Measurements from ENCODE around the gene MARVELD2.

Gene MARVELD2

GRCh38 chr5:69372394-69372793 lies 42.5 kb upstream of the MARVELD2 start:
- CTCF ChIA-PET, result no interaction called here
- POLR2A ChIA-PET, result interaction anchor here (0.5 to 1.3 kb wide), 2 partner anchors 38 to 279 kb away, joined by 3 read pairs; partner anchors contain the start of gene SLC30A5
- no peak for TF ChIP-seq FOXK2 (IDR thresholded peaks at IDR 0.05)
- no peak for TF ChIP-seq LEF1 (IDR thresholded peaks at IDR 0.05; ENCODE audit: borderline replicate concordance)
- TF ChIP-seq PKNOX1 (IDR thresholded peaks at IDR 0.05), result no peak
- no peak for TF ChIP-seq FOXM1 (IDR thresholded peaks at IDR 0.05; ENCODE audit: borderline replicate concordance)
- TF ChIP-seq FOXA1 (IDR thresholded peaks at IDR 0.05), result no peak
- no peak for TF ChIP-seq SUZ12 (IDR thresholded peaks at IDR 0.05)
- no peak for TF ChIP-seq TARDBP (IDR thresholded peaks at IDR 0.05)
- TF ChIP-seq CTBP1 (IDR thresholded peaks at IDR 0.05; ENCODE audit: borderline replicate concordance), result no peak
- TF ChIP-seq ELF4 (IDR thresholded peaks at IDR 0.05), result no peak
- no peak for TF ChIP-seq L3MBTL2 (conservative IDR thresholded peaks at IDR 0.05)
- TF ChIP-seq SP1 (IDR thresholded peaks at IDR 0.05), result no peak
- no peak for TF ChIP-seq BHLHE40 (IDR thresholded peaks at IDR 0.05; ENCODE audit: borderline replicate concordance)
- TF ChIP-seq ZNF384 (IDR thresholded peaks at IDR 0.05), result no peak
- no peak for TF ChIP-seq NFRKB (IDR thresholded peaks at IDR 0.05)
- no peak for TF ChIP-seq ARNT (IDR thresholded peaks at IDR 0.05)
- no peak for TF ChIP-seq HDGF (IDR thresholded peaks at IDR 0.05; ENCODE audit: borderline replicate concordance)
- no peak for DNase-seq (ENCODE audit: extremely low spot score)

GRCh38 chr5:69374911-69375446 lies 39.9 kb upstream of the MARVELD2 start:
- CTCF ChIA-PET, result no interaction called here
- TF ChIP-seq ELF4 (IDR thresholded peaks at IDR 0.05) (no peak), L3MBTL2 (conservative IDR thresholded peaks at IDR 0.05) (no peak), FOXK2 (IDR thresholded peaks at IDR 0.05) (no peak), NFRKB (IDR thresholded peaks at IDR 0.05) (no peak), ARNT (IDR thresholded peaks at IDR 0.05) (no peak), LEF1 (IDR thresholded peaks at IDR 0.05; ENCODE audit: borderline replicate concordance) (no peak), PKNOX1 (IDR thresholded peaks at IDR 0.05) (no peak), SP1 (IDR thresholded peaks at IDR 0.05) (no peak), ZNF384 (IDR thresholded peaks at IDR 0.05) (no peak), TARDBP (IDR thresholded peaks at IDR 0.05) (no peak)
- POLR2A ChIA-PET, result no interaction called here
- no peak for DNase-seq (ENCODE audit: extremely low spot score)

- CTCF ChIA-PET, result no interaction called here
- TF ChIP-seq ZNF384 (IDR thresholded peaks at IDR 0.05) (no peak), BHLHE40 (IDR thresholded peaks at IDR 0.05; ENCODE audit: borderline replicate concordance) (no peak), FOXA1 (IDR thresholded peaks at IDR 0.05) (no peak), SUZ12 (IDR thresholded peaks at IDR 0.05) (no peak), ELF4 (IDR thresholded peaks at IDR 0.05) (no peak), SP1 (IDR thresholded peaks at IDR 0.05) (no peak), NFRKB (IDR thresholded peaks at IDR 0.05) (no peak), HDGF (IDR thresholded peaks at IDR 0.05; ENCODE audit: borderline replicate concordance) (no peak), LEF1 (IDR thresholded peaks at IDR 0.05; ENCODE audit: borderline replicate concordance) (no peak), FOXM1 (IDR thresholded peaks at IDR 0.05; ENCODE audit: borderline replicate concordance) (no peak), TARDBP (IDR thresholded peaks at IDR 0.05) (no peak)
- no peak for DNase-seq (ENCODE audit: extremely low spot score)
- POLR2A ChIA-PET, result interaction anchor here (1.1 kb wide), 1 partner anchor 8 kb away, joined by 3 read pairs; the partner anchor contains the start of gene RAD17
Measured at GRCh38 chr5:69378376-69378775, 36.5 kb upstream of the MARVELD2 start.

GRCh38 chr5:69404659-69405330 lies 10.1 kb upstream of the MARVELD2 start:
- DNase-seq (ENCODE audit: extremely low spot score), result no peak
- TF ChIP-seq SUZ12 (IDR thresholded peaks at IDR 0.05) (no peak), CTBP1 (IDR thresholded peaks at IDR 0.05; ENCODE audit: borderline replicate concordance) (no peak), TARDBP (IDR thresholded peaks at IDR 0.05) (no peak), L3MBTL2 (conservative IDR thresholded peaks at IDR 0.05) (no peak), BHLHE40 (IDR thresholded peaks at IDR 0.05; ENCODE audit: borderline replicate concordance) (no peak), NFRKB (IDR thresholded peaks at IDR 0.05) (no peak), FOXA1 (IDR thresholded peaks at IDR 0.05) (no peak), FOXM1 (IDR thresholded peaks at IDR 0.05; ENCODE audit: borderline replicate concordance) (no peak), PKNOX1 (IDR thresholded peaks at IDR 0.05) (no peak), LEF1 (IDR thresholded peaks at IDR 0.05; ENCODE audit: borderline replicate concordance) (no peak), SP1 (IDR thresholded peaks at IDR 0.05) (no peak), ARNT (IDR thresholded peaks at IDR 0.05) (no peak), ZNF384 (IDR thresholded peaks at IDR 0.05) (no peak), HDGF (IDR thresholded peaks at IDR 0.05; ENCODE audit: borderline replicate concordance) (no peak), ELF4 (IDR thresholded peaks at IDR 0.05) (no peak), FOXK2 (IDR thresholded peaks at IDR 0.05) (no peak)
- ChIA-PET POLR2A (no interaction called here), CTCF (no interaction called here)

- DNase-seq (ENCODE audit: extremely low spot score), result peak; percentile 27
- TF ChIP-seq ZNF384 (IDR thresholded peaks at IDR 0.05) (no peak), ELF4 (IDR thresholded peaks at IDR 0.05) (no peak), CTBP1 (IDR thresholded peaks at IDR 0.05; ENCODE audit: borderline replicate concordance) (no peak), ARNT (IDR thresholded peaks at IDR 0.05) (no peak), SUZ12 (IDR thresholded peaks at IDR 0.05) (no peak), BHLHE40 (IDR thresholded peaks at IDR 0.05; ENCODE audit: borderline replicate concordance) (no peak), FOXK2 (IDR thresholded peaks at IDR 0.05) (no peak), HDGF (IDR thresholded peaks at IDR 0.05; ENCODE audit: borderline replicate concordance) (no peak), FOXM1 (IDR thresholded peaks at IDR 0.05; ENCODE audit: borderline replicate concordance) (no peak), L3MBTL2 (conservative IDR thresholded peaks at IDR 0.05) (no peak), PKNOX1 (IDR thresholded peaks at IDR 0.05) (no peak), FOXA1 (IDR thresholded peaks at IDR 0.05) (no peak), TARDBP (IDR thresholded peaks at IDR 0.05) (no peak), SP1 (IDR thresholded peaks at IDR 0.05) (no peak)
- ChIA-PET CTCF (no interaction called here), POLR2A (no interaction called here)
Measured at GRCh38 chr5:69415584-69415958, 655 bp downstream of the MARVELD2 start.

Measured in HEK293T (cell line).